IMR-90 (cell line): ENCODE data around the gene FRYL. TPM values are rescaled to one million over a fixed set of nuclear protein-coding genes. Genes with fewer than 3 reads are reported as not detected.

Source experiments
- ATAC-seq: fragments of 200-7000 bp; cut with Tn5 transposase; 2 replicates; pipeline ENCODE4 v1.9.1; 2020; ENCODE audit warnings: low read depth, mild to moderate bottlenecking, moderate library complexity
- BruUV-seq: library from RNA; stranded (reverse); fragments of 400-500 nt; replicated peaks from 2 replicates; lab custom pipeline; 2021; lab: Mats Ljungman, UMichigan
- CTCF ChIA-PET: fragments of 300-600 bp; formaldehyde crosslinking; extraction: SDS; loops from one replicate; lab custom pipeline; 2021; ENCODE audit warnings: antibody characterized with exemption; lab: Yijun Ruan, JAX
- POLR2A ChIA-PET: fragments of 300-600 bp; sonication (Branson Sonifier 250); formaldehyde crosslinking; loops from one replicate; lab custom pipeline; 2022; ENCODE audit warnings: antibody characterized with exemption; ENCODE audit not compliant: unreplicated experiment; lab: Charles Lee
- DNase-seq: peaks from one replicate; pipeline ENCODE4 v3.0.0; 2013
- H2AFZ ChIP-seq: replicated peaks from 2 replicates; pipeline ENCODE3; 2013; ENCODE audit warnings: low read length, mild to moderate bottlenecking; ENCODE audit not compliant: poor library complexity
- H2AK5ac ChIP-seq: 2 replicates; pipeline ENCODE4 v1.6.1; 2013; ENCODE audit warnings: low read depth, low read length, inconsistent platforms
- H2AK9ac ChIP-seq: replicated peaks from 2 replicates; pipeline ENCODE3; 2013; ENCODE audit warnings: mild to moderate bottlenecking, low read depth, low read length, moderate library complexity; ENCODE audit not compliant: poor library complexity
- H2BK120ac ChIP-seq: 2 replicates; pipeline ENCODE4 v1.6.1; 2013; ENCODE audit warnings: low read depth, low read length, inconsistent platforms
- H2BK15ac ChIP-seq: 3 replicates; pipeline ENCODE4 v1.6.1; 2013; ENCODE audit warnings: low read depth, low read length, inconsistent platforms
- H2BK20ac ChIP-seq: 2 replicates; pipeline ENCODE4 v1.6.1; 2013; ENCODE audit warnings: low read depth, mild to moderate bottlenecking, inconsistent platforms, low read length, moderate library complexity
- H2BK5ac ChIP-seq: 2 replicates; pipeline ENCODE4 v1.6.1; 2013; ENCODE audit warnings: mild to moderate bottlenecking, low read depth, low read length, inconsistent platforms; ENCODE audit not compliant: poor library complexity, severe bottlenecking
- H3K14ac ChIP-seq: replicated peaks from 2 replicates; pipeline ENCODE4 v1.6.1; 2013; ENCODE audit warnings: low read depth, low read length, inconsistent platforms
- H3K18ac ChIP-seq: 2 replicates; pipeline ENCODE4 v1.6.1; 2013; ENCODE audit warnings: low read depth, low read length, control low read depth
- H3K23ac ChIP-seq: 2 replicates; pipeline ENCODE4 v1.6.1; 2013; ENCODE audit warnings: low read depth, low read length, inconsistent platforms
- H3K27ac ChIP-seq: 2 replicates; pipeline ENCODE4 v1.5.1; 2013; ENCODE audit warnings: mild to moderate bottlenecking, control low read depth, low read length; ENCODE audit not compliant: insufficient read depth
- H3K27me3 ChIP-seq: 2 replicates; pipeline ENCODE4 v1.6.1; 2013; ENCODE audit warnings: low read length; ENCODE audit not compliant: control insufficient read depth, insufficient read depth
- H3K36me3 ChIP-seq: 2 replicates; pipeline ENCODE4 v1.6.1; 2013; ENCODE audit warnings: low read length, mixed read lengths; ENCODE audit not compliant: control insufficient read depth, insufficient read depth
- H3K4ac ChIP-seq: 2 replicates; pipeline ENCODE4 v1.6.1; 2013; ENCODE audit warnings: low read depth, low read length, inconsistent platforms
- H3K4me1 ChIP-seq: 2 replicates; pipeline ENCODE4 v1.6.1; 2013; ENCODE audit warnings: low read length, mixed read lengths; ENCODE audit not compliant: control insufficient read depth, insufficient read depth
- H3K4me2 ChIP-seq: 2 replicates; pipeline ENCODE4 v1.6.1; 2013; ENCODE audit warnings: low read depth, mild to moderate bottlenecking, control low read depth, low read length, moderate library complexity
- H3K4me3 ChIP-seq: 2 replicates; pipeline ENCODE4 v1.5.1; 2013; ENCODE audit warnings: low read depth, mild to moderate bottlenecking, control low read depth, low read length, moderate library complexity; ENCODE audit not compliant: insufficient read depth
- H3K56ac ChIP-seq: 2 replicates; pipeline ENCODE4 v1.6.1; 2013; ENCODE audit warnings: low read length, inconsistent platforms; ENCODE audit not compliant: insufficient read depth; ENCODE audit errors: extremely low read depth
- H3K79me1 ChIP-seq, 2 experiments: 2 replicates each; pipeline ENCODE4 v1.6.1; 2013; ENCODE audit warnings: low read length in 2 of 2, inconsistent platforms in 1 of 2, low read depth in 1 of 2
- H3K9ac ChIP-seq: 2 replicates; pipeline ENCODE4 v1.6.1; 2013; ENCODE audit warnings: low read depth, low read length, control low read depth
- H3K9me1 ChIP-seq: 2 replicates; pipeline ENCODE4 v1.6.1; 2013; ENCODE audit warnings: low read length, inconsistent platforms; ENCODE audit not compliant: insufficient read depth
- H3K9me3 ChIP-seq: 2 replicates; pipeline ENCODE4 v1.6.1; 2013; ENCODE audit warnings: low read length; ENCODE audit not compliant: control insufficient read depth, insufficient read depth
- H4K20me1 ChIP-seq: 2 replicates; pipeline ENCODE4 v1.6.1; 2013; ENCODE audit warnings: low read length, inconsistent platforms; ENCODE audit not compliant: insufficient read depth
- H4K5ac ChIP-seq: 2 replicates; pipeline ENCODE4 v1.6.1; 2013; ENCODE audit warnings: mild to moderate bottlenecking, low read depth, low read length, control low read depth
- H4K8ac ChIP-seq, 2 experiments: 2 replicates each; pipeline ENCODE4 v1.6.1; 2013; ENCODE audit warnings: low read depth in 2 of 2, low read length in 2 of 2, control low read depth in 1 of 2, inconsistent platforms in 1 of 2
- H4K91ac ChIP-seq: 2 replicates; pipeline ENCODE4 v1.6.1; 2013; ENCODE audit warnings: low read depth, low read length, inconsistent platforms; ENCODE audit not compliant: insufficient read depth
- BHLHE40 ChIP-seq: fragments of 150-350 bp; IDR thresholded peaks from 2 replicates; pipeline ENCODE4 v1.6.1; 2016; ENCODE audit warnings: mild to moderate bottlenecking, low read depth, low read length
- CEBPB ChIP-seq: IDR thresholded peaks from 2 replicates; pipeline ENCODE4 v1.6.1; 2012; ENCODE audit warnings: low read depth, low read length, improper control_type of control experiment
- CHD1 ChIP-seq: IDR thresholded peaks from 2 replicates; pipeline ENCODE4 v1.6.1; 2012; ENCODE audit warnings: low read depth, low read length, improper control_type of control experiment
- CTCF ChIP-seq: conservative IDR thresholded peaks from 2 replicates; pipeline ENCODE4 v1.5.1; 2012; ENCODE audit warnings: mild to moderate bottlenecking, low read depth, low read length, improper control_type of control experiment
- ELK1 ChIP-seq: fragments of 150-350 bp; IDR thresholded peaks from 2 replicates; pipeline ENCODE4 v1.6.1; 2016; ENCODE audit warnings: low read depth, mild to moderate bottlenecking, low read length, moderate library complexity, borderline replicate concordance
- FOS ChIP-seq: fragments of 150-350 bp; IDR thresholded peaks from 2 replicates; pipeline ENCODE4 v1.6.1; 2016; ENCODE audit warnings: low read depth, low read length
- MAFK ChIP-seq: IDR thresholded peaks from 2 replicates; pipeline ENCODE4 v1.6.1; 2012; ENCODE audit warnings: low read depth, low read length, improper control_type of control experiment
- MAZ ChIP-seq: IDR thresholded peaks from 2 replicates; pipeline ENCODE4 v1.6.1; 2012; ENCODE audit warnings: low read depth, mild to moderate bottlenecking, low read length, improper control_type of control experiment, moderate library complexity, borderline replicate concordance
- MXI1 ChIP-seq: IDR thresholded peaks from 2 replicates; pipeline ENCODE4 v1.6.1; 2012; ENCODE audit warnings: low read depth, mild to moderate bottlenecking, low read length, moderate library complexity, borderline replicate concordance
- NFE2L2 ChIP-seq: fragments of 150-350 bp; IDR thresholded peaks from 2 replicates; pipeline ENCODE4 v1.6.1; 2016; ENCODE audit warnings: low read depth, mild to moderate bottlenecking, low read length
- POLR2A ChIP-seq: IDR thresholded peaks from 2 replicates; pipeline ENCODE4 v1.6.1; 2012; ENCODE audit warnings: mild to moderate bottlenecking, low read depth, low read length
- RAD21 ChIP-seq: IDR thresholded peaks from 2 replicates; pipeline ENCODE4 v1.6.1; 2012; ENCODE audit warnings: low read length, improper control_type of control experiment
- RCOR1 ChIP-seq: IDR thresholded peaks from 2 replicates; pipeline ENCODE4 v1.6.1; 2012; ENCODE audit warnings: mild to moderate bottlenecking, low read length, improper control_type of control experiment; ENCODE audit not compliant: insufficient replicate concordance
- RFX5 ChIP-seq: IDR thresholded peaks from 2 replicates; pipeline ENCODE4 v1.8.0; 2012; ENCODE audit warnings: low read depth, mild to moderate bottlenecking, low read length, moderate library complexity
- SMC3 ChIP-seq: fragments of 150-350 bp; IDR thresholded peaks from 2 replicates; pipeline ENCODE4 v1.6.1; 2016; ENCODE audit warnings: low read depth, mild to moderate bottlenecking, antibody characterized with exemption, low read length, moderate library complexity
- WGBS, 2 experiments: methylation state at CpG; one replicate each; pipeline versions ENCODE4 v1.1.5 to v1.1.7; 2013; ENCODE audit warnings: missing lambda C conversion rate in 2 of 2; ENCODE audit not compliant: insufficient read length in 1 of 2; ENCODE audit errors: extremely low coverage in 2 of 2; 5-methylcytosine and 5-hydroxymethylcytosine counted together
- dilution Hi-C: fragments of 300-500 bp; cut with HindIII; formaldehyde crosslinking; loops from one replicate; pipeline ENCODE4 v1.14.3; 2018; ENCODE audit warnings: low sequenced_read_pairs; ENCODE audit not compliant: unreplicated experiment
- in situ Hi-C: fragments of 300-500 bp; cut with MboI; formaldehyde crosslinking; loops from 3 replicates; pipeline ENCODE4 v1.14.3; 2019; ENCODE audit warnings: low sequenced_read_pairs, inconsistent platforms, mixed read lengths
- intact Hi-C: fragments of 100-400 bp; cut with micrococcal nuclease; formaldehyde crosslinking; loops from 2 replicates; pipeline ENCODE4 v1.10.0; 2022
- polyA plus RNA-seq, 3 experiments: library from polyadenylated mRNA; depleted of rRNA; stranded (reverse); fragments of >200 nt; gene quantifications; 2 replicates each; pipeline ENCODE4 v1.2.3, GENCODE V29; 2012; ENCODE audit warnings: low replicate concordance in 1 of 3
- total RNA-seq: library from RNA; depleted of rRNA; stranded (reverse); fragments of >200 nt; gene quantifications from 2 replicates; pipeline ENCODE4 v1.2.3, GENCODE V29; 2012
- TF ChIP-seq, protein P1 (sequence below): fragments of 150-350 bp; IDR thresholded peaks from 2 replicates; pipeline ENCODE4 v1.6.1; 2017; ENCODE audit warnings: mild to moderate bottlenecking, antibody characterized with exemption, low read length, low read depth

The FRYL gene
- total and polyA plus RNA-seq, 2 of the 4 experiments (the other 2 are of a cell fraction) = 9.9 to 77.4 TPM

- H3K4me3 ChIP-seq = no peak overlapping the region
- DNase-seq (peak; percentile 15), ATAC-seq (no peak)
- intact Hi-C loops (no loop called here), in situ Hi-C loops (loop anchor here (10.0 kb wide), 1 partner anchor 409 kb away; the partner anchor contains the start of gene TXK), dilution Hi-C loops (no loop called here)
- no peak overlapping the region for H4K91ac ChIP-seq
- H3K27ac ChIP-seq = no peak overlapping the region
- H2BK20ac ChIP-seq = no peak overlapping the region
- H2BK15ac ChIP-seq = no peak overlapping the region
- H3K79me1 ChIP-seq = no peaks in the 10 kb centered on the region
- H3K9me3 ChIP-seq = no peaks in the 10 kb centered on the region
- ChIA-PET POLR2A (no interaction called here), CTCF (interaction anchor here (0.5 kb wide), 1 partner anchor 19 kb away, joined by 3 read pairs; no protein-coding TSS in a partner anchor)
- no peak overlapping the region for H4K5ac ChIP-seq
- H2BK120ac ChIP-seq = no peak overlapping the region
- no peak overlapping the region for H2AK9ac ChIP-seq
- no TSS peak for BruUV-seq
- WGBS, 2 experiments = 100% methylated on average over 1 of the region's 3 CpGs; no CpG with 5 or more reads in 1 of the 2 experiments
- H3K18ac ChIP-seq = no peak overlapping the region
- H3K9ac ChIP-seq = no peak overlapping the region
- no peak overlapping the region for H3K23ac ChIP-seq
- no peak overlapping the region for H3K14ac ChIP-seq
- no peak overlapping the region for H3K4ac ChIP-seq
- no peak overlapping the region for H4K8ac ChIP-seq
- H2AFZ ChIP-seq = no peak overlapping the region
- H3K4me2 ChIP-seq = no peak overlapping the region
- no peaks in the 10 kb centered on the region for H3K9me1 ChIP-seq
- no peaks in the 10 kb centered on the region for H4K20me1 ChIP-seq
- H3K36me3 ChIP-seq = peaks cover 20% of the 10 kb centered on the region
- no peak overlapping the region for H2BK5ac ChIP-seq
- no peak overlapping the region for H2AK5ac ChIP-seq
- no peaks in the 10 kb centered on the region for H3K4me1 ChIP-seq
- H3K56ac ChIP-seq = no peak overlapping the region
- H3K27me3 ChIP-seq = no peaks in the 10 kb centered on the region
- TF ChIP-seq SMC3 = no peak
- TF ChIP-seq CHD1 = no peak
- no peak for TF ChIP-seq RFX5
- no peak for TF ChIP-seq CEBPB
- TF ChIP-seq ELK1 = no peak
- no peak for TF ChIP-seq RCOR1
- no peak for TF ChIP-seq MAZ
- no peak for TF ChIP-seq NFE2L2
- no peak for TF ChIP-seq BHLHE40
- TF ChIP-seq MAFK = no peak
- TF ChIP-seq, protein P1, sequence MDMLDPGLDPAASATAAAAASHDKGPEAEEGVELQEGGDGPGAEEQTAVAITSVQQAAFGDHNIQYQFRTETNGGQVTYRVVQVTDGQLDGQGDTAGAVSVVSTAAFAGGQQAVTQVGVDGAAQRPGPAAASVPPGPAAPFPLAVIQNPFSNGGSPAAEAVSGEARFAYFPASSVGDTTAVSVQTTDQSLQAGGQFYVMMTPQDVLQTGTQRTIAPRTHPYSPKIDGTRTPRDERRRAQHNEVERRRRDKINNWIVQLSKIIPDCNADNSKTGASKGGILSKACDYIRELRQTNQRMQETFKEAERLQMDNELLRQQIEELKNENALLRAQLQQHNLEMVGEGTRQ = no peak
- no peak for TF ChIP-seq MXI1
- no peak for TF ChIP-seq RAD21
- no peak for TF ChIP-seq FOS
- no peak for TF ChIP-seq POLR2A
- no peak for TF ChIP-seq CTCF
Measured at GRCh38 chr4:48543796-48544195, 236.3 kb downstream of the FRYL start.
